ENCODE measurements around the gene OR1L6. TPM values are rescaled to one million over a fixed set of nuclear protein-coding genes. Genes with fewer than 3 reads are reported as not detected.

The OR1L6 gene
- total RNA-seq, 1 donor, result not detected

DNA sequence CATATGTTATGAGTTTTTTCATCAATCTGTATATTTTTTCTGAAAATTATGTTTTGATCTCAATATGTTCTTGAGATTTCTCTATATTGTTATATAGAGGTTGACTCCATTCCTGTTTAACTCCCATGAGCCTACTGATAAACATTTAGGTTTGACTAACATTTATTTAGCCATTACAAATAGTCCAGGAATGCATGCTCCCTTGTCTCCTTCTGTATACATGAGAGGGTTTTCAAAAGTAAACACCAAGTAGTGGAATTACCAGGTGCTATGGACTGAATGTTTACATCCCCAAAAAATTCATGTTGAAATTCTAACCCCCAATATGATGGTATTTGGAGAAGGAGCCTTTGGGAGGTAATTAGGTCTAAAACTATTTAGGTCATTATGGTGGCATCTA is 43.2 kb downstream of the OR1L6 start:
- Histone ChIP-seq H3K9me3 (ENCODE audit: low read depth, low read length) (no peaks in the 10 kb centered on the region), H3K4me1 (ENCODE audit: insufficient read depth, low read length) (no peaks in the 10 kb centered on the region), H3K4me3 (ENCODE audit: insufficient read depth, low read length) (no peak overlapping the region), H3K4me2 (ENCODE audit: insufficient read depth, low read length) (no peak overlapping the region), H2AFZ (ENCODE audit: low read length) (no peak overlapping the region), H3K27me3 (ENCODE audit: insufficient read depth, low read length) (peaks cover 3% of the 10 kb centered on the region), H4K20me1 (ENCODE audit: insufficient read depth, low read length) (no peaks in the 10 kb centered on the region), H3K79me2 (ENCODE audit: insufficient read depth, low read length) (no peaks in the 10 kb centered on the region), H3K27ac (ENCODE audit: low read depth, low read length) (no peak overlapping the region), H3K36me3 (ENCODE audit: insufficient read depth, low read length) (no peaks in the 10 kb centered on the region)
- TF ChIP-seq, protein P1, sequence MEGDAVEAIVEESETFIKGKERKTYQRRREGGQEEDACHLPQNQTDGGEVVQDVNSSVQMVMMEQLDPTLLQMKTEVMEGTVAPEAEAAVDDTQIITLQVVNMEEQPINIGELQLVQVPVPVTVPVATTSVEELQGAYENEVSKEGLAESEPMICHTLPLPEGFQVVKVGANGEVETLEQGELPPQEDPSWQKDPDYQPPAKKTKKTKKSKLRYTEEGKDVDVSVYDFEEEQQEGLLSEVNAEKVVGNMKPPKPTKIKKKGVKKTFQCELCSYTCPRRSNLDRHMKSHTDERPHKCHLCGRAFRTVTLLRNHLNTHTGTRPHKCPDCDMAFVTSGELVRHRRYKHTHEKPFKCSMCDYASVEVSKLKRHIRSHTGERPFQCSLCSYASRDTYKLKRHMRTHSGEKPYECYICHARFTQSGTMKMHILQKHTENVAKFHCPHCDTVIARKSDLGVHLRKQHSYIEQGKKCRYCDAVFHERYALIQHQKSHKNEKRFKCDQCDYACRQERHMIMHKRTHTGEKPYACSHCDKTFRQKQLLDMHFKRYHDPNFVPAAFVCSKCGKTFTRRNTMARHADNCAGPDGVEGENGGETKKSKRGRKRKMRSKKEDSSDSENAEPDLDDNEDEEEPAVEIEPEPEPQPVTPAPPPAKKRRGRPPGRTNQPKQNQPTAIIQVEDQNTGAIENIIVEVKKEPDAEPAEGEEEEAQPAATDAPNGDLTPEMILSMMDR (IDR thresholded peaks at IDR 0.05; ENCODE audit: extremely low read depth, low read depth, low read length), result no peak
- no peak for DNase-seq (ENCODE audit: insufficient read length, low spot score, missing footprints)

DNA sequence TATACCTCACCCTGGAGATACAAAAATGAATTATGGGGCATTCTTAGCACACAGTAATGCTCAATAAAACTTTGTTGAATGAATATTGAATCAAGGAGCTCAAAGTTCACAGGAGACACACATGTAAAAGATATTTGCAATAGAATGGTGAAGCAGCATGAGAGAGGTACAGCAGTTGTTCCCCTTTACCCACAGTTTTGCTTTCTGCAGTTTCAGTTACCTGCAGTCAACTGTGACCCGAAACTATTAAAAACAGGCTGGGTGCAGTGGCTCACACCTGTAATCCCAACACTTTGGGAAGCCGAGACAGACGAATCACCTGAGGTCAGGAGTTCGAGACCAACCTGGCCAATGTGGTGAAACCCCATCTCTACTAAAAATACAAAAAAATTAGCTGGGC is 44.2 kb downstream of the OR1L6 start:
- no peaks in the 10 kb centered on the region for H4K20me1 ChIP-seq (ENCODE audit: insufficient read depth, low read length)
- peaks cover 3% of the 10 kb centered on the region for H3K27me3 ChIP-seq (ENCODE audit: insufficient read depth, low read length)
- no peak overlapping the region for H2AFZ ChIP-seq (ENCODE audit: low read length)
- H3K4me1 ChIP-seq (ENCODE audit: insufficient read depth, low read length), result no peaks in the 10 kb centered on the region
- no peak overlapping the region for H3K4me3 ChIP-seq (ENCODE audit: insufficient read depth, low read length)
- DNase-seq (ENCODE audit: insufficient read length, low spot score, missing footprints), result no peak
- TF ChIP-seq, protein P1 (IDR thresholded peaks at IDR 0.05; ENCODE audit: extremely low read depth, low read depth, low read length), result no peak
- H3K27ac ChIP-seq (ENCODE audit: low read depth, low read length), result no peak overlapping the region
- no peaks in the 10 kb centered on the region for H3K9me3 ChIP-seq (ENCODE audit: low read depth, low read length)
- H3K79me2 ChIP-seq (ENCODE audit: insufficient read depth, low read length), result no peaks in the 10 kb centered on the region
- no peak overlapping the region for H3K4me2 ChIP-seq (ENCODE audit: insufficient read depth, low read length)
- H3K36me3 ChIP-seq (ENCODE audit: insufficient read depth, low read length), result no peaks in the 10 kb centered on the region

DNA sequence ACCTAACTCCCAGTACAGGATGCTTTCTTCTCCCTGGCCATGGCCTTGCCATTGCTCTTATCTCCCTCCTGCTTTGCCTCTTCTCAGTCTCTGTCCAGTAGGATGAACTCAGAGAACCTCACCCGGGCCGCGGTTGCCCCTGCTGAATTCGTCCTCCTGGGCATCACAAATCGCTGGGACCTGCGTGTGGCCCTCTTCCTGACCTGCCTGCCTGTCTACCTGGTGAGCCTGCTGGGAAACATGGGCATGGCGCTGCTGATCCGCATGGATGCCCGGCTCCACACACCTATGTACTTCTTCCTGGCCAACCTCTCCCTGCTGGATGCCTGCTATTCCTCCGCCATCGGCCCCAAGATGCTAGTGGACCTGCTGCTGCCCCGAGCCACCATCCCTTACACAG is 46.7 kb downstream of the OR1L6 start, which contains the start of gene OR5C1:
TSS of gene OR5C1 (plus strand) at position 103 of the 400 bp plus-strand sequence. CDS start at position 103, 0 bp downstream.
- Histone ChIP-seq H4K20me1 (ENCODE audit: insufficient read depth, low read length) (no peaks in the 10 kb centered on the region), H3K79me2 (ENCODE audit: insufficient read depth, low read length) (no peaks in the 10 kb centered on the region), H3K27me3 (ENCODE audit: insufficient read depth, low read length) (peaks cover 3% of the 10 kb centered on the region), H3K27ac (ENCODE audit: low read depth, low read length) (no peak within 1 kb of the TSS), H3K36me3 (ENCODE audit: insufficient read depth, low read length) (no peaks in the 10 kb centered on the region), H2AFZ (ENCODE audit: low read length) (no peak within 1 kb of the TSS), H3K4me2 (ENCODE audit: insufficient read depth, low read length) (no peak within 1 kb of the TSS), H3K4me1 (ENCODE audit: insufficient read depth, low read length) (no peaks in the 10 kb centered on the region), H3K9me3 (ENCODE audit: low read depth, low read length) (no peaks in the 10 kb centered on the region), H3K4me3 (ENCODE audit: insufficient read depth, low read length) (no peak within 1 kb of the TSS)
- DNase-seq (ENCODE audit: insufficient read length, low spot score, missing footprints), result no peak
- TF ChIP-seq, protein P1 (IDR thresholded peaks at IDR 0.05; ENCODE audit: extremely low read depth, low read depth, low read length), result no peak

DNA sequence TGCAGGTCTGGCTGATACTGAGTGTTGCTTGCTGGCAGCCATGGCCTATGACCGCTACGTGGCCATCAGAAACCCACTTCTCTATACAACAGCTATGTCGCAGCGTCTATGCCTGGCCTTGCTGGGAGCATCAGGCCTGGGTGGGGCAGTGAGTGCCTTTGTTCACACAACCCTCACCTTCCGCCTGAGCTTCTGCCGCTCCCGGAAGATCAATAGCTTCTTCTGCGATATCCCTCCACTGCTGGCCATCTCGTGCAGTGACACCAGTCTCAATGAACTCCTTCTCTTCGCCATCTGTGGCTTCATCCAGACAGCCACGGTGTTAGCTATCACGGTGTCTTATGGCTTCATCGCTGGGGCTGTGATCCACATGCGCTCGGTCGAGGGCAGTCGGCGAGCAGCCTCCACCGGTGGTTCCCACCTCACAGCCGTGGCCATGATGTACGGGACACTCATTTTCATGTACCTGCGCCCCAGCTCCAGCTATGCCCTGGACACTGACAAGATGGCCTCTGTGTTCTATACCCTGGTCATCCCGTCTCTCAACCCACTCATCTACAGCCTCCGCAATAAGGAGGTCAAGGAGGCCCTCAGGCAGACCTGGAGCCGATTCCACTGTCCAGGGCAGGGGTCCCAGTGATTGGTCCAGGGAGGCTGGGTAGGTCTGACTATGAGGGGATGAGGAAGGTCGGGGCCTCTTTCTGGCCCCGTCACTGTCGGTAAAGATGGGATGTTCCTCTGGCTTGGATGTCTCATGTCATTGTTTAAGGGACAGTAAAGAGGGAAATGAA is 47.3 kb downstream of the OR1L6 start:
- H3K79me2 ChIP-seq (ENCODE audit: insufficient read depth, low read length), result no peaks in the 10 kb centered on the region
- DNase-seq (ENCODE audit: insufficient read length, low spot score, missing footprints), result no peak
- peaks cover 3% of the 10 kb centered on the region for H3K27me3 ChIP-seq (ENCODE audit: insufficient read depth, low read length)
- no peaks in the 10 kb centered on the region for H3K4me1 ChIP-seq (ENCODE audit: insufficient read depth, low read length)
- TF ChIP-seq, protein P1 (IDR thresholded peaks at IDR 0.05; ENCODE audit: extremely low read depth, low read depth, low read length), result no peak
- H3K36me3 ChIP-seq (ENCODE audit: insufficient read depth, low read length), result no peaks in the 10 kb centered on the region
- H3K4me3 ChIP-seq (ENCODE audit: insufficient read depth, low read length), result no peak overlapping the region
- H3K27ac ChIP-seq (ENCODE audit: low read depth, low read length), result no peak overlapping the region
- no peak overlapping the region for H3K4me2 ChIP-seq (ENCODE audit: insufficient read depth, low read length)
- H2AFZ ChIP-seq (ENCODE audit: low read length), result no peak overlapping the region
- no peaks in the 10 kb centered on the region for H4K20me1 ChIP-seq (ENCODE audit: insufficient read depth, low read length)
- H3K9me3 ChIP-seq (ENCODE audit: low read depth, low read length), result no peaks in the 10 kb centered on the region

All from osteoblast (primary cell).